ENCODE measurements around the gene TXLNB. TPM values are rescaled to one million over a fixed set of nuclear protein-coding genes. Genes with fewer than 3 reads are reported as not detected.

TXLNB gene
- total and polyA plus RNA-seq, 2 of the 13 experiments (the other 11 are each of a cell fraction or from before 2014, with no cell fraction given): not detected

GRCh38 chr6:139308936-139309603 is 17.3 kb upstream of the TXLNB start (continued):
- TF ChIP-seq THAP9 (CRISPR knock-in tag; IDR thresholded peaks at IDR 0.05; ENCODE audit: borderline replicate concordance) (no peak), LCORL (IDR thresholded peaks at IDR 0.05) (no peak), LCORL (CRISPR knock-in tag; IDR thresholded peaks at IDR 0.05) (peak; percentile 60; the same call in 1 of the 2 replicates), SP140L (CRISPR knock-in tag; IDR thresholded peaks at IDR 0.05; ENCODE audit: borderline replicate concordance) (no peak), SYNCRIP (IDR thresholded peaks at IDR 0.05; ENCODE audit: insufficient read depth, low read depth, low read length) (no peak), ZNF773 (CRISPR knock-in tag; IDR thresholded peaks at IDR 0.05; ENCODE audit: borderline replicate concordance) (no peak), ATF7-NPFF (CRISPR knock-in tag; IDR thresholded peaks at IDR 0.05; ENCODE audit: low read depth) (no peak), TRIM24 (CRISPR knock-in tag; IDR thresholded peaks at IDR 0.05) (peak; percentile 67; the same call in 1 of the 2 replicates), ZNF20 (CRISPR knock-in tag; IDR thresholded peaks at IDR 0.05) (no peak), PHF8 (CRISPR knock-in tag; IDR thresholded peaks at IDR 0.05) (no peak), ZNF33B (CRISPR knock-in tag; IDR thresholded peaks at IDR 0.05) (no peak), EED (CRISPR knock-in tag; IDR thresholded peaks at IDR 0.05) (no peak), ZNF354B (CRISPR knock-in tag; IDR thresholded peaks at IDR 0.05) (no peak), ATM (IDR thresholded peaks at IDR 0.05; ENCODE audit: borderline replicate concordance) (no peak), FOXJ3 (CRISPR knock-in tag; IDR thresholded peaks at IDR 0.05; ENCODE audit: borderline replicate concordance) (peak; percentile 25; the same call in 1 of the 2 replicates), ARID5B (CRISPR knock-in tag; IDR thresholded peaks at IDR 0.05) (peak; percentile 70; the same call in 1 of the 2 replicates)
- TF ChIP-seq, protein P1, sequence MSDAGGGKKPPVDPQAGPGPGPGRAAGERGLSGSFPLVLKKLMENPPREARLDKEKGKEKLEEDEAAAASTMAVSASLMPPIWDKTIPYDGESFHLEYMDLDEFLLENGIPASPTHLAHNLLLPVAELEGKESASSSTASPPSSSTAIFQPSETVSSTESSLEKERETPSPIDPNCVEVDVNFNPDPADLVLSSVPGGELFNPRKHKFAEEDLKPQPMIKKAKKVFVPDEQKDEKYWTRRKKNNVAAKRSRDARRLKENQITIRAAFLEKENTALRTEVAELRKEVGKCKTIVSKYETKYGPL (CRISPR knock-in tag; IDR thresholded peaks at IDR 0.05): peak; percentile 96
- TF ChIP-seq, protein P2, sequence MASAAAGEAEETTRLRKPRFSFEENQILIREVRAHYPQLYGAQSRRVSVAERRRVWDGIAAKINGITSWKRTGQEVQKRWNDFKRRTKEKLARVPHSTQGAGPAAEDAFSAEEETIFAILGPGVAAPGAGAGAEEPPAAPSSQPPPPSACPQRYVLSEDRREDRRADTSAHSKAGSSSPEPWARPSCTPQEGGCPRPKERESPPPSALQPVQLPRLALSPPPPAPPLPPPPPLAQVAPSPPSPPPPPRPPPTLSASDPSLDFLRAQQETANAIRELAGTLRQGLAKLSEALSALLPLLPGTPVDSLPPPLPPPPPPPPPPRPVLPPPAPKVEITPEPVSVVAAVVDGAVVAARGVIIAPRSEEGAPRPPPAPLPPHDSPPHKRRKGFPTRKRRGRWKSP (CRISPR knock-in tag; IDR thresholded peaks at IDR 0.05): 0 out of 2 replicates have a peak, but pooled peaks have one; percentile 22

Measured in HepG2 (cell line).